ENCODE data around the gene CHST10. TPM values are rescaled to one million over a fixed set of nuclear protein-coding genes. Genes with fewer than 3 reads are reported as not detected.

Gene CHST10
- total and polyA plus RNA-seq, 4 donors: 0.11 to 5.2 (median 0.99) TPM

DNA sequence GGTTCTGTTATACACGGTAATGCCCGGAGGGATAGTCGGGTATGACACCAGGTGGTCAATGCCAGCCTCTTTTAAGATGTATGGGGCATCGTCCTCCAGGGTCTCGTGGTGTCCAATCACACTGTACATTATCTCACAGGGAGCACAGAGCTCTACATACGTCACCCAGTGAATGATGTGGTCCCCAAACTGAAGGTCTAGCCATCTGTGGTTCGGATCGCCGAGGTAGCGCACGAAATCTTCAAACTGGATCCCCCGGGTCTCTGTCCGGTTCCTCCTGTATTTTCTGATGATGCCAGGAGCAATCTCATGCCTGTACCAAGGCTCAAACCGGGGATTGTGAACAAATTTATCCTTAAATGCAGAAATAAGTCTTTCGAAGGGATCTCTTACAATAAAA is 24.1 kb downstream of the CHST10 start:
- no peak overlapping the region for H3K27ac ChIP-seq (ENCODE audit: low read depth in 1 of 2, low read length in 2 of 2)
- H3K4me3 ChIP-seq (ENCODE audit: low read depth in 1 of 3, low read length in 3 of 3): no peak overlapping the region
- DNase-seq (ENCODE audit: low spot score): no peak
- H3K36me3 ChIP-seq (ENCODE audit: control insufficient read depth in 4 of 4, insufficient read depth in 3 of 4, low read depth in 1 of 4, low read length in 3 of 4): no peaks in the 10 kb centered on the region
- H3K4me1 ChIP-seq (ENCODE audit: control insufficient read depth in 4 of 4, insufficient read depth in 4 of 4, low read length in 3 of 4): no peaks in the 10 kb centered on the region
- WGBS: 93% methylated on average over 15 of the region's 15 CpGs
- no peaks in the 10 kb centered on the region for H3K27me3 ChIP-seq (ENCODE audit: control insufficient read depth in 4 of 4, insufficient read depth in 4 of 4, low read length in 3 of 4)
- TF ChIP-seq, protein P1, sequence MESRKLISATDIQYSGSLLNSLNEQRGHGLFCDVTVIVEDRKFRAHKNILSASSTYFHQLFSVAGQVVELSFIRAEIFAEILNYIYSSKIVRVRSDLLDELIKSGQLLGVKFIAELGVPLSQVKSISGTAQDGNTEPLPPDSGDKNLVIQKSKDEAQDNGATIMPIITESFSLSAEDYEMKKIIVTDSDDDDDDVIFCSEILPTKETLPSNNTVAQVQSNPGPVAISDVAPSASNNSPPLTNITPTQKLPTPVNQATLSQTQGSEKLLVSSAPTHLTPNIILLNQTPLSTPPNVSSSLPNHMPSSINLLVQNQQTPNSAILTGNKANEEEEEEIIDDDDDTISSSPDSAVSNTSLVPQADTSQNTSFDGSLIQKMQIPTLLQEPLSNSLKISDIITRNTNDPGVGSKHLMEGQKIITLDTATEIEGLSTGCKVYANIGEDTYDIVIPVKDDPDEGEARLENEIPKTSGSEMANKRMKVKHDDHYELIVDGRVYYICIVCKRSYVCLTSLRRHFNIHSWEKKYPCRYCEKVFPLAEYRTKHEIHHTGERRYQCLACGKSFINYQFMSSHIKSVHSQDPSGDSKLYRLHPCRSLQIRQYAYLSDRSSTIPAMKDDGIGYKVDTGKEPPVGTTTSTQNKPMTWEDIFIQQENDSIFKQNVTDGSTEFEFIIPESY (IDR thresholded peaks at IDR 0.05): no peak
- TF ChIP-seq GABPA (IDR thresholded peaks at IDR 0.05 in 1 of 2, conservative IDR thresholded peaks at IDR 0.05 in 1 of 2): no peak
- TF ChIP-seq SP1 (IDR thresholded peaks at IDR 0.05): no peak
- TF ChIP-seq, protein P2, sequence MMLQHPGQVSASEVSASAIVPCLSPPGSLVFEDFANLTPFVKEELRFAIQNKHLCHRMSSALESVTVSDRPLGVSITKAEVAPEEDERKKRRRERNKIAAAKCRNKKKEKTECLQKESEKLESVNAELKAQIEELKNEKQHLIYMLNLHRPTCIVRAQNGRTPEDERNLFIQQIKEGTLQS (IDR thresholded peaks at IDR 0.05): no peak
- no peak for TF ChIP-seq HNF4G (IDR thresholded peaks at IDR 0.05)
- TF ChIP-seq HNF4A (conservative IDR thresholded peaks at IDR 0.05): no peak
- TF ChIP-seq FOXA1 (IDR thresholded peaks at IDR 0.05): no peak
- TF ChIP-seq, protein P3, sequence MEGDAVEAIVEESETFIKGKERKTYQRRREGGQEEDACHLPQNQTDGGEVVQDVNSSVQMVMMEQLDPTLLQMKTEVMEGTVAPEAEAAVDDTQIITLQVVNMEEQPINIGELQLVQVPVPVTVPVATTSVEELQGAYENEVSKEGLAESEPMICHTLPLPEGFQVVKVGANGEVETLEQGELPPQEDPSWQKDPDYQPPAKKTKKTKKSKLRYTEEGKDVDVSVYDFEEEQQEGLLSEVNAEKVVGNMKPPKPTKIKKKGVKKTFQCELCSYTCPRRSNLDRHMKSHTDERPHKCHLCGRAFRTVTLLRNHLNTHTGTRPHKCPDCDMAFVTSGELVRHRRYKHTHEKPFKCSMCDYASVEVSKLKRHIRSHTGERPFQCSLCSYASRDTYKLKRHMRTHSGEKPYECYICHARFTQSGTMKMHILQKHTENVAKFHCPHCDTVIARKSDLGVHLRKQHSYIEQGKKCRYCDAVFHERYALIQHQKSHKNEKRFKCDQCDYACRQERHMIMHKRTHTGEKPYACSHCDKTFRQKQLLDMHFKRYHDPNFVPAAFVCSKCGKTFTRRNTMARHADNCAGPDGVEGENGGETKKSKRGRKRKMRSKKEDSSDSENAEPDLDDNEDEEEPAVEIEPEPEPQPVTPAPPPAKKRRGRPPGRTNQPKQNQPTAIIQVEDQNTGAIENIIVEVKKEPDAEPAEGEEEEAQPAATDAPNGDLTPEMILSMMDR (IDR thresholded peaks at IDR 0.05; ENCODE audit: low read depth, low read length, missing input control): no peak
- TF ChIP-seq RXRA (IDR thresholded peaks at IDR 0.05): no peak
- no peaks in the 10 kb centered on the region for H3K9me3 ChIP-seq (ENCODE audit: control insufficient read depth in 4 of 4, low read length in 3 of 4)
- no peak overlapping the region for H3K9ac ChIP-seq (ENCODE audit: low read depth in 1 of 2, low read length in 2 of 2)

DNA sequence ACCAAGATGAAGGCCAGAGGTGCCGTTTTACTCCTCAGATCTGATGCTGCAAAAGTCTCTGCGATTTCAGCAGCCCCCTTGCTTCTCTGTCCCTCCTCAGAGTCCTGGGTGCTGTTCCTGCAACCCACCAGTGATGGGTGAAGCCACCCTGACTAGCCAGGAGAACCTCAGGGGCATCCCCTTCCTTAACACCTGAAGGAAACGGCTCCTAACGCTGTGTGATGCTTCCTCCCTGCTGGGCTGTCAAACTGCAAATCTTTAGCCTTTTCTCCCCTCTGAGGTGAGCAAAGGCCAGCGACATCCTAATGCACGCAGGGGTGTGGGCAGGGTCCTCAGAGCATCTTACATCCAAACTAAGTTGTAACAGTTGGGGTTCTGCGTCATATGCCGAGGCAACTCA is 24.8 kb downstream of the CHST10 start:
- TF ChIP-seq, protein P4, sequence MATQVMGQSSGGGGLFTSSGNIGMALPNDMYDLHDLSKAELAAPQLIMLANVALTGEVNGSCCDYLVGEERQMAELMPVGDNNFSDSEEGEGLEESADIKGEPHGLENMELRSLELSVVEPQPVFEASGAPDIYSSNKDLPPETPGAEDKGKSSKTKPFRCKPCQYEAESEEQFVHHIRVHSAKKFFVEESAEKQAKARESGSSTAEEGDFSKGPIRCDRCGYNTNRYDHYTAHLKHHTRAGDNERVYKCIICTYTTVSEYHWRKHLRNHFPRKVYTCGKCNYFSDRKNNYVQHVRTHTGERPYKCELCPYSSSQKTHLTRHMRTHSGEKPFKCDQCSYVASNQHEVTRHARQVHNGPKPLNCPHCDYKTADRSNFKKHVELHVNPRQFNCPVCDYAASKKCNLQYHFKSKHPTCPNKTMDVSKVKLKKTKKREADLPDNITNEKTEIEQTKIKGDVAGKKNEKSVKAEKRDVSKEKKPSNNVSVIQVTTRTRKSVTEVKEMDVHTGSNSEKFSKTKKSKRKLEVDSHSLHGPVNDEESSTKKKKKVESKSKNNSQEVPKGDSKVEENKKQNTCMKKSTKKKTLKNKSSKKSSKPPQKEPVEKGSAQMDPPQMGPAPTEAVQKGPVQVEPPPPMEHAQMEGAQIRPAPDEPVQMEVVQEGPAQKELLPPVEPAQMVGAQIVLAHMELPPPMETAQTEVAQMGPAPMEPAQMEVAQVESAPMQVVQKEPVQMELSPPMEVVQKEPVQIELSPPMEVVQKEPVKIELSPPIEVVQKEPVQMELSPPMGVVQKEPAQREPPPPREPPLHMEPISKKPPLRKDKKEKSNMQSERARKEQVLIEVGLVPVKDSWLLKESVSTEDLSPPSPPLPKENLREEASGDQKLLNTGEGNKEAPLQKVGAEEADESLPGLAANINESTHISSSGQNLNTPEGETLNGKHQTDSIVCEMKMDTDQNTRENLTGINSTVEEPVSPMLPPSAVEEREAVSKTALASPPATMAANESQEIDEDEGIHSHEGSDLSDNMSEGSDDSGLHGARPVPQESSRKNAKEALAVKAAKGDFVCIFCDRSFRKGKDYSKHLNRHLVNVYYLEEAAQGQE (IDR thresholded peaks at IDR 0.05): no peak
- no peak for TF ChIP-seq RAD21 (IDR thresholded peaks at IDR 0.05)
- TF ChIP-seq JUND (IDR thresholded peaks at IDR 0.05): no peak
- no peak for TF ChIP-seq HNF4A (conservative IDR thresholded peaks at IDR 0.05)
- no peak for TF ChIP-seq EGR1 (IDR thresholded peaks at IDR 0.05; ENCODE audit: low read depth in 2 of 2)
- no peak for TF ChIP-seq YY1 (IDR thresholded peaks at IDR 0.05)
- TF ChIP-seq, protein P3 (IDR thresholded peaks at IDR 0.05; ENCODE audit: low read depth, low read length, missing input control): no peak
- TF ChIP-seq, protein P2 (IDR thresholded peaks at IDR 0.05): no peak
- no peak for TF ChIP-seq NR2F2 (IDR thresholded peaks at IDR 0.05)
- no peak for TF ChIP-seq GABPA (IDR thresholded peaks at IDR 0.05 in 1 of 2, conservative IDR thresholded peaks at IDR 0.05 in 1 of 2)
- no peak for TF ChIP-seq TAF1 (conservative IDR thresholded peaks at IDR 0.05)
- TF ChIP-seq SP1 (IDR thresholded peaks at IDR 0.05): no peak
- TF ChIP-seq HNF4G (IDR thresholded peaks at IDR 0.05): no peak
- TF ChIP-seq FOXA1 (IDR thresholded peaks at IDR 0.05): no peak
- TF ChIP-seq, protein P5, sequence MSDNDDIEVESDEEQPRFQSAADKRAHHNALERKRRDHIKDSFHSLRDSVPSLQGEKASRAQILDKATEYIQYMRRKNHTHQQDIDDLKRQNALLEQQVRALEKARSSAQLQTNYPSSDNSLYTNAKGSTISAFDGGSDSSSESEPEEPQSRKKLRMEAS (IDR thresholded peaks at IDR 0.05): no peak
- no peak for TF ChIP-seq FOXA2 (IDR thresholded peaks at IDR 0.05)
- TF ChIP-seq, protein P1 (IDR thresholded peaks at IDR 0.05): no peak
- Histone ChIP-seq H3K27ac (ENCODE audit: low read depth in 1 of 2, low read length in 2 of 2) (no peak overlapping the region), H3K9ac (ENCODE audit: low read depth in 1 of 2, low read length in 2 of 2) (no peak overlapping the region), H3K27me3 (ENCODE audit: control insufficient read depth in 4 of 4, insufficient read depth in 4 of 4, low read length in 3 of 4) (no peaks in the 10 kb centered on the region), H3K4me1 (ENCODE audit: control insufficient read depth in 4 of 4, insufficient read depth in 4 of 4, low read length in 3 of 4) (no peaks in the 10 kb centered on the region), H3K9me3 (ENCODE audit: control insufficient read depth in 4 of 4, low read length in 3 of 4) (no peaks in the 10 kb centered on the region), H3K4me3 (ENCODE audit: low read depth in 1 of 3, low read length in 3 of 3) (no peak overlapping the region), H3K36me3 (ENCODE audit: control insufficient read depth in 4 of 4, insufficient read depth in 3 of 4, low read depth in 1 of 4, low read length in 3 of 4) (no peaks in the 10 kb centered on the region)
- DNase-seq (ENCODE audit: low spot score): no peak
- WGBS: 95% methylated on average over 8 of the region's 8 CpGs
